Measurements from ENCODE around the gene FOXRED2. TPM values are rescaled to one million over a fixed set of nuclear protein-coding genes. Genes with fewer than 3 reads are reported as not detected.

FOXRED2 gene
- total RNA-seq, 1 experiment from 2014 or later: 220 TPM

DNA sequence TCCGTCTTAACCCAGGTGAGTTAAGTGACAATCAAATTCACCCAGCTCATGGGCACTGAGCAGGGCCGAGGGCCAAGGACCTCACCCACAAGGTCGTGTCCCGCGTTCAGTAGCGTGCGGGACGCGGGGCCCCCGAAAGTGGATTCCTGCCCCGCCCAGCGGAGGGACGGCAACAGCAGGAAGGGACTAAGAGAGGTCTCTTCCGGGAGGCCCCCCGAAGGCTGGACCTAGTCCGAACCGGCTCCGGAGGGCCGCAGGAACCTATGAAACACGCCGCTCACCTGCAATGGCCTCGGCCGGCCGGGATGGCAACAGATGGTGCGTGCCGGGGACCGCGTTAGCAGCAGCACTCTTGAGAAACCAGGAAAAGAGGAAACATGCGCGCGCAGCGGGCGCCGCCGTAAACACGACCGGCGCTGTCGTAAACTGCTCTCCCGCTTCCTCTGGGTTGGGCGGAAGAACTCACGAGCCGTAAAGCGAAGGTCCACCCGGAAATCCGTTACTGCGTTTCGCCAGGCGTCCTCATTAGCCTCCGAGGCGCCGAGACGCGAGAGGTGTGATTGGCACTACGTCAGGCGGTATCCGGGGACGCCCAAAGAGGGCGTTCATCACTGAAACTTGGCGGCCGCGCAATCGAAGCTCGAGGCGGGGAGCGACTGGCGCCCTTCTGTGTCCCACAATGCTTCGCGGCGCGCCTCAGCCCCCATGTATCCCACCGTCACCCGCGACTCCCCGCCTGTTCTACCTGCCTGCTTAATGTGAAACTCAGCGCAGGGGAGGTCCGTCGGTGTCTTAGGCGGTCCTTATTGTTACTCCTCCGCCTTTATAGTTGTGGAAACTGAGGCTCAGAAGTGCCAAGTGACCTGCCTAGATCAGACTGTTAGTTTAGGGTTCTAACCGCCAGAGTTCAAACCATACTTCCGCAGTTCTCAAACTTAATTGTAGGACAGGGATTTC is 22.2 kb upstream of the FOXRED2 start, which contains the start of gene EIF3D:
TSS of gene EIF3D (minus strand) at position 372 of the 957 bp plus-strand sequence. CDS start 3,045 bp downstream, outside the sequence.
- H3K27ac Mint-ChIP-seq (ENCODE audit: unreplicated experiment): peak within 1 kb of the TSS; percentile 93
- peaks cover 13% of the 10 kb centered on the region for H3K4me1 Mint-ChIP-seq (ENCODE audit: low read depth, unreplicated experiment)
- intact Hi-C loops (cut with micrococcal nuclease; ENCODE audit: unreplicated experiment): loop anchor here (1.0 to 10.0 kb wide), 2 partner anchors 18 to 246 kb away; partner anchors contain the start of gene IFT27
- POLR2A ChIA-PET: interaction anchor here (0.6 to 2.0 kb wide), 12 partner anchors 12 to 1227 kb away, joined by 3 to 12 read pairs (median 4); partner anchors contain the start of genes FOXRED2, MYH9 and TXN2
- H3K4me3 Mint-ChIP-seq (ENCODE audit: unreplicated experiment): peak within 1 kb of the TSS; percentile 89
- CTCF ChIA-PET: interaction anchor here (0.5 to 1.2 kb wide), 7 partner anchors 18 to 1276 kb away, joined by 3 to 5 read pairs (median 3); partner anchors contain the start of gene APOL2
- H3K9me3 Mint-ChIP-seq (ENCODE audit: unreplicated experiment): no peaks in the 10 kb centered on the region
- Histone ChIP-seq H3K27me3 (replicated peaks; ENCODE audit: control insufficient read depth, insufficient read depth, low read length) (no peaks in the 10 kb centered on the region), H3K4me1 (peaks cover 7% of the 10 kb centered on the region; the same call in 1 of the 2 replicates), H3K4me3 (ENCODE audit: low read depth, low read length) (peak within 1 kb of the TSS; percentile 90), H3K9me3 (no peaks in the 10 kb centered on the region; the same call in 1 of the 2 replicates), H3K36me3 (ENCODE audit: control insufficient read depth, insufficient read depth, low read length) (no peaks in the 10 kb centered on the region; the same call in none of the 2 replicates)
- peak; percentile 98 to 99 for DNase-seq
- TF ChIP-seq, protein P1, sequence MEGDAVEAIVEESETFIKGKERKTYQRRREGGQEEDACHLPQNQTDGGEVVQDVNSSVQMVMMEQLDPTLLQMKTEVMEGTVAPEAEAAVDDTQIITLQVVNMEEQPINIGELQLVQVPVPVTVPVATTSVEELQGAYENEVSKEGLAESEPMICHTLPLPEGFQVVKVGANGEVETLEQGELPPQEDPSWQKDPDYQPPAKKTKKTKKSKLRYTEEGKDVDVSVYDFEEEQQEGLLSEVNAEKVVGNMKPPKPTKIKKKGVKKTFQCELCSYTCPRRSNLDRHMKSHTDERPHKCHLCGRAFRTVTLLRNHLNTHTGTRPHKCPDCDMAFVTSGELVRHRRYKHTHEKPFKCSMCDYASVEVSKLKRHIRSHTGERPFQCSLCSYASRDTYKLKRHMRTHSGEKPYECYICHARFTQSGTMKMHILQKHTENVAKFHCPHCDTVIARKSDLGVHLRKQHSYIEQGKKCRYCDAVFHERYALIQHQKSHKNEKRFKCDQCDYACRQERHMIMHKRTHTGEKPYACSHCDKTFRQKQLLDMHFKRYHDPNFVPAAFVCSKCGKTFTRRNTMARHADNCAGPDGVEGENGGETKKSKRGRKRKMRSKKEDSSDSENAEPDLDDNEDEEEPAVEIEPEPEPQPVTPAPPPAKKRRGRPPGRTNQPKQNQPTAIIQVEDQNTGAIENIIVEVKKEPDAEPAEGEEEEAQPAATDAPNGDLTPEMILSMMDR (IDR thresholded peaks at IDR 0.05; ENCODE audit: insufficient read depth in 1 of 2, low read depth in 1 of 2, low read length in 1 of 2, severe bottlenecking in 1 of 2, unreplicated experiment in 1 of 2): no peak
- no peaks in the 10 kb centered on the region for H3K27me3 Mint-ChIP-seq (ENCODE audit: insufficient read depth, unreplicated experiment)
- peaks cover 52% of the 10 kb centered on the region for H3K36me3 Mint-ChIP-seq (ENCODE audit: insufficient read depth, unreplicated experiment)
- BruUV-seq (replicated peaks): no TSS peak

DNA sequence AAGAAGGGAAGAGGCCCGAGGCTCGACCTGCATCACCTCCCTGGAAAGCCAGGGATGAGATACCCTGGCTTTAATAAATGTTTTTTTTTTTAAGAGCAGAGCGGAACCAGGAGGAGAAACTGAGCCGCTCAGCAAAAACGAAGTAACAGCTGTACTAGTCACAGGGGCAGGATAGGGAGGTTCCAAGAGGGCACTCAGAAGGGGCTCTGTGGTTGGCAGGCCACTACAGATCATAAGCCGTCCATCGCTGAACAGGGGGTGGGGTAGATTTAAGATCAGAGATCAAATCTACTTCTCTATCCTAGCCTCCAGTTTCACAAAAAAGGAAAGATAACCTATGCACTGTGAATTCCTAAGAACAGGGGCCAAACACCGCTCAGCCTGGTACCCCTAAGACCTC is 21.5 kb upstream of the FOXRED2 start:
- CTCF ChIA-PET: interaction anchor here (0.7 to 1.2 kb wide), 3 partner anchors 58 to 245 kb away, joined by 3 read pairs; no protein-coding TSS in a partner anchor
- no peaks in the 10 kb centered on the region; the same call in 1 of the 2 replicates for H3K9me3 ChIP-seq
- Mint-ChIP-seq H3K36me3 (ENCODE audit: insufficient read depth, unreplicated experiment) (peaks cover 59% of the 10 kb centered on the region), H3K9me3 (ENCODE audit: unreplicated experiment) (no peaks in the 10 kb centered on the region), H3K27ac (ENCODE audit: unreplicated experiment) (peak overlapping the region; percentile 93), H3K4me1 (ENCODE audit: low read depth, unreplicated experiment) (peaks cover 13% of the 10 kb centered on the region), H3K4me3 (ENCODE audit: unreplicated experiment) (peak overlapping the region; percentile 89), H3K27me3 (ENCODE audit: insufficient read depth, unreplicated experiment) (no peaks in the 10 kb centered on the region)
- no peaks in the 10 kb centered on the region for H3K27me3 ChIP-seq (replicated peaks; ENCODE audit: control insufficient read depth, insufficient read depth, low read length)
- intact Hi-C loops (cut with micrococcal nuclease; ENCODE audit: unreplicated experiment): loop anchor here (10.0 kb wide), 1 partner anchor 246 kb away; the partner anchor contains the start of gene IFT27
- DNase-seq: peak in 1 of 2 experiments; percentile 11
- peak overlapping the region; percentile 90 for H3K4me3 ChIP-seq (ENCODE audit: low read depth, low read length)
- H3K36me3 ChIP-seq (ENCODE audit: control insufficient read depth, insufficient read depth, low read length): no peaks in the 10 kb centered on the region; the same call in none of the 2 replicates
- no TSS peak for BruUV-seq (replicated peaks)
- POLR2A ChIA-PET: interaction anchor here (0.6 to 2.0 kb wide), 2 partner anchors 15 to 21 kb away, joined by 4 to 12 read pairs; partner anchors contain the start of gene FOXRED2
- H3K4me1 ChIP-seq: peaks cover 7% of the 10 kb centered on the region; the same call in 1 of the 2 replicates
- TF ChIP-seq, protein P1 (IDR thresholded peaks at IDR 0.05; ENCODE audit: insufficient read depth in 1 of 2, low read depth in 1 of 2, low read length in 1 of 2, severe bottlenecking in 1 of 2, unreplicated experiment in 1 of 2): no peak

DNA sequence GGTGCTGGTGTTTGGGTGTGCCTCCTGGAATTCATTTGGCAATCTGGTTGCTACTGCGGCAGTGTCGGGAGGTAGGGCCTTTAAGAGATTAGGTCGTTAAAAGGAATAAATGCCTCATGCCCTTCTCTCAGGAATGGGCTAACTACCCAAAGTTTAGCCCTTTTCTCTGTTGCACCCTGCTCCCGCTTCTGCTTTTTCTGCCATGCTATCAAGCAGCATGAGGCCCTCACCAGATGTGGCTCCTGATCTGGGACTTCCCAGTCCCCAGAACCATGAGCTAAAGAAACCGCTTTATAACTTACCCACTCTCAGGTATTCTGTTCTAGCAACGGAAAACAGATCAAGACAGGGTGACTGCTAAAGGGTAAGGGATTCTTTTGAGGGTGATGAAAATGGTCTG is 15.8 kb upstream of the FOXRED2 start:
- no peak overlapping the region for H3K4me3 ChIP-seq (ENCODE audit: low read depth, low read length)
- Mint-ChIP-seq H3K9me3 (ENCODE audit: unreplicated experiment) (no peaks in the 10 kb centered on the region), H3K36me3 (ENCODE audit: insufficient read depth, unreplicated experiment) (peaks cover 94% of the 10 kb centered on the region), H3K27ac (ENCODE audit: unreplicated experiment) (no peak overlapping the region), H3K27me3 (ENCODE audit: insufficient read depth, unreplicated experiment) (no peaks in the 10 kb centered on the region), H3K4me3 (ENCODE audit: unreplicated experiment) (no peak overlapping the region), H3K4me1 (ENCODE audit: low read depth, unreplicated experiment) (peaks cover 13% of the 10 kb centered on the region)
- TF ChIP-seq, protein P1 (IDR thresholded peaks at IDR 0.05; ENCODE audit: insufficient read depth in 1 of 2, low read depth in 1 of 2, low read length in 1 of 2, severe bottlenecking in 1 of 2, unreplicated experiment in 1 of 2): no peak
- DNase-seq: no peak
- no peaks in the 10 kb centered on the region for H3K27me3 ChIP-seq (replicated peaks; ENCODE audit: control insufficient read depth, insufficient read depth, low read length)
- peaks cover 6% of the 10 kb centered on the region; the same call in 1 of the 2 replicates for H3K4me1 ChIP-seq
- no peaks in the 10 kb centered on the region for H3K9me3 ChIP-seq
- no TSS peak for BruUV-seq (replicated peaks)
- CTCF ChIA-PET: no interaction called here
- intact Hi-C loops (cut with micrococcal nuclease; ENCODE audit: unreplicated experiment): loop anchor here (10.0 kb wide), 1 partner anchor 252 kb away; the partner anchor contains the start of gene IFT27
- H3K36me3 ChIP-seq (ENCODE audit: control insufficient read depth, insufficient read depth, low read length): peaks cover 6% of the 10 kb centered on the region
- POLR2A ChIA-PET: interaction anchor here (1.1 kb wide), 1 partner anchor 15 kb away, joined by 3 read pairs; no protein-coding TSS in a partner anchor

All from Caco-2 (cell line).